PC-9 (cell line): ENCODE data around the gene COX10. TPM values are rescaled to one million over a fixed set of nuclear protein-coding genes. Genes with fewer than 3 reads are reported as not detected.

Source experiments
- BruUV-seq: library from RNA; stranded (reverse); fragments of 400-500 nt; replicated peaks from 2 replicates; lab custom pipeline; 2021; lab: Mats Ljungman, UMichigan
- CTCF ChIA-PET: fragments of 300-600 bp; sonication (Branson Sonifier 250); formaldehyde crosslinking; loops from one replicate; lab custom pipeline; 2022; ENCODE audit warnings: antibody characterized with exemption; lab: Charles Lee
- POLR2A ChIA-PET: fragments of 300-600 bp; sonication (Branson Sonifier 250); formaldehyde crosslinking; loops from one replicate; lab custom pipeline; 2022; ENCODE audit warnings: antibody characterized with exemption; ENCODE audit not compliant: unreplicated experiment; lab: Charles Lee
- DNase-seq, 2 experiments: peaks; one replicate each; pipeline versions ENCODE4 v3.0.0 to v3.0.0-alpha.2; 2015 to 2022; ENCODE audit warnings: mixed read lengths in 1 of 2
- H2AFZ ChIP-seq: fragments of 200-600 bp; sonication (generic); 2 replicates; pipeline ENCODE4 v1.8.1; 2017; ENCODE audit warnings: antibody characterized with exemption
- H3F3A ChIP-seq: fragments of 200-600 bp; sonication (generic); 2 replicates; pipeline ENCODE4 v1.8.1; 2017; ENCODE audit warnings: antibody characterized with exemption, mild to moderate bottlenecking, low read depth; ENCODE audit not compliant: insufficient read depth
- H3K27ac ChIP-seq: fragments of 200-600 bp; sonication (generic); 2 replicates; pipeline ENCODE4 v1.6.1; 2016; ENCODE audit warnings: mixed run types
- H3K27me3 ChIP-seq: fragments of 200-600 bp; sonication (generic); 2 replicates; pipeline ENCODE4 v1.6.1; 2016; ENCODE audit warnings: low read depth, mixed run types; ENCODE audit not compliant: insufficient read depth
- H3K36me3 ChIP-seq: fragments of 200-600 bp; sonication (generic); 2 replicates; pipeline ENCODE4 v1.6.1; 2016; ENCODE audit warnings: low read depth, mixed run types
- H3K4me1 ChIP-seq: fragments of 200-600 bp; sonication (generic); replicated peaks from 2 replicates; pipeline ENCODE4 v1.6.1; 2016; ENCODE audit warnings: mixed run types; ENCODE audit not compliant: insufficient read depth
- H3K4me2 ChIP-seq: fragments of 200-600 bp; sonication (generic); 2 replicates; pipeline ENCODE4 v1.6.1; 2017; ENCODE audit warnings: mixed run types
- H3K4me3 ChIP-seq: fragments of 200-600 bp; sonication (generic); 2 replicates; pipeline ENCODE4 v1.6.1; 2016; ENCODE audit warnings: mixed run types
- H3K79me2 ChIP-seq: fragments of 200-600 bp; sonication (generic); 2 replicates; pipeline ENCODE4 v1.6.1; 2017; ENCODE audit warnings: low read depth, mixed run types
- H3K9me2 ChIP-seq: fragments of 200-600 bp; sonication (generic); 2 replicates; pipeline ENCODE4 v1.8.1; 2017; ENCODE audit warnings: mild to moderate bottlenecking; ENCODE audit not compliant: insufficient read depth
- H3K9me3 ChIP-seq: fragments of 200-600 bp; sonication (generic); 2 replicates; pipeline ENCODE4 v1.8.1; 2016; ENCODE audit warnings: low read depth; ENCODE audit not compliant: insufficient read depth
- H4K20me1 ChIP-seq: fragments of 200-600 bp; sonication (generic); 2 replicates; pipeline ENCODE4 v1.8.1; 2017; ENCODE audit not compliant: insufficient read depth
- EZH2 ChIP-seq: fragments of 200-600 bp; sonication (generic); IDR thresholded peaks from 2 replicates; pipeline ENCODE4 v1.8.0; 2017; ENCODE audit warnings: antibody characterized with exemption, low read depth
- intact Hi-C: fragments of 100-400 bp; cut with micrococcal nuclease; formaldehyde crosslinking; loops from one replicate; pipeline ENCODE4 v1.10.0; 2022; ENCODE audit not compliant: unreplicated experiment
- total RNA-seq: library from RNA; stranded (reverse); gene quantifications from 2 replicates; pipeline ENCODE4 v1.2.3, GENCODE V29; 2021
- TF ChIP-seq, protein P1 (sequence below): fragments of 200-600 bp; sonication (generic); conservative IDR thresholded peaks from 2 replicates; pipeline ENCODE4 v1.6.1; 2017; ENCODE audit warnings: mixed run types, antibody characterized with exemption, mild to moderate bottlenecking, moderate library complexity

The COX10 gene
- total RNA-seq, 1 experiment from 2014 or later, result 22.6 TPM

DNA sequence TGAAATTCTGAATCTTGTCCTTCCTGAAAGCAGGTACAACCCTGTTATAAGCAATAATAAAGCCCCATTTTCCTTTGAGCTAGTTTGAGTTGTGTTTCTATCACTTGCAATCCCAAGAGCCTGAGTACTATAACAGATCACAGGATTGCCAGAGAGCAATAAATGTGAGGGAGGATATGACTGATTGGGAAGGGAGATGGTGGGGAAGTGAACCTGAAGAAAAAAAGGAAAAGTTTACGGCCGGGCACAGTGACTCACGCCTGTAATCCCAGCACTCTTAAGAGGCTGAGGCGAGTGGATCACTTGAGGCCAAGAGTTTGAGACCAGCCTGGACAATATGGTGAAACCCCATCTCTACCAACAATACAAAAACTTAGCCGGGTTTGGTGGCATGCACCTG is 80.4 kb downstream of the COX10 start:
- H4K20me1 ChIP-seq, result no peaks in the 10 kb centered on the region
- no peaks in the 10 kb centered on the region for H3K4me1 ChIP-seq
- no peaks in the 10 kb centered on the region for H3K36me3 ChIP-seq
- no peak overlapping the region for H3K4me3 ChIP-seq
- H3K4me2 ChIP-seq, result no peak overlapping the region
- no peaks in the 10 kb centered on the region for H3K79me2 ChIP-seq
- H3K9me2 ChIP-seq, result no peaks in the 10 kb centered on the region
- POLR2A ChIA-PET, result no interaction called here
- CTCF ChIA-PET, result no interaction called here
- intact Hi-C loops, result no loop called here
- H3K27me3 ChIP-seq, result no peaks in the 10 kb centered on the region
- no peak for DNase-seq
- H3F3A ChIP-seq, result no peaks in the 10 kb centered on the region
- no peak overlapping the region for H2AFZ ChIP-seq
- TF ChIP-seq, protein P1, sequence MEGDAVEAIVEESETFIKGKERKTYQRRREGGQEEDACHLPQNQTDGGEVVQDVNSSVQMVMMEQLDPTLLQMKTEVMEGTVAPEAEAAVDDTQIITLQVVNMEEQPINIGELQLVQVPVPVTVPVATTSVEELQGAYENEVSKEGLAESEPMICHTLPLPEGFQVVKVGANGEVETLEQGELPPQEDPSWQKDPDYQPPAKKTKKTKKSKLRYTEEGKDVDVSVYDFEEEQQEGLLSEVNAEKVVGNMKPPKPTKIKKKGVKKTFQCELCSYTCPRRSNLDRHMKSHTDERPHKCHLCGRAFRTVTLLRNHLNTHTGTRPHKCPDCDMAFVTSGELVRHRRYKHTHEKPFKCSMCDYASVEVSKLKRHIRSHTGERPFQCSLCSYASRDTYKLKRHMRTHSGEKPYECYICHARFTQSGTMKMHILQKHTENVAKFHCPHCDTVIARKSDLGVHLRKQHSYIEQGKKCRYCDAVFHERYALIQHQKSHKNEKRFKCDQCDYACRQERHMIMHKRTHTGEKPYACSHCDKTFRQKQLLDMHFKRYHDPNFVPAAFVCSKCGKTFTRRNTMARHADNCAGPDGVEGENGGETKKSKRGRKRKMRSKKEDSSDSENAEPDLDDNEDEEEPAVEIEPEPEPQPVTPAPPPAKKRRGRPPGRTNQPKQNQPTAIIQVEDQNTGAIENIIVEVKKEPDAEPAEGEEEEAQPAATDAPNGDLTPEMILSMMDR, result no peak
- TF ChIP-seq EZH2, result no peak
- no TSS peak for BruUV-seq
- no peaks in the 10 kb centered on the region for H3K9me3 ChIP-seq
- no peak overlapping the region for H3K27ac ChIP-seq

DNA sequence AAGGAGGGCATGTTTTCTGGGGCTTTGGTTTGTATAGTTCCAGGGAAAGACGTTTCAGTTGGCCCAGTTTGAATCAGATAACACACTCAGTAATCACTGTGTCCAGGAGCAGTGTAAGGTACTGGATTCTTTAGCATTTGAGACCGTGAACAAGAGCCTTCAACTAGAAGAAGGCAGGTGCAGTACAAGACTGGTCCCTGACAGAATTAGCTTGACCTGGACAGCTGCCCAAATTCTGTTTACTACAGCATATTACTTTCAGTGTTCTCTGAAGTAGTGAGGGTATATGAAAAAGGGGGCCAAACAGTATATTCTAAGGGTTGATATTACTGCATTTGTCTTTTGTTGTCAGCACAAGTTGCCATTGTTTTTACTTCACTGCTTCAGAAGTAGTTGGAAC is 81.3 kb downstream of the COX10 start:
- CTCF ChIA-PET, result no interaction called here
- Histone ChIP-seq H3K79me2 (no peaks in the 10 kb centered on the region), H3K4me2 (no peak overlapping the region), H3K27me3 (no peaks in the 10 kb centered on the region), H3F3A (no peaks in the 10 kb centered on the region), H3K36me3 (no peaks in the 10 kb centered on the region), H3K9me2 (no peaks in the 10 kb centered on the region), H3K4me1 (no peaks in the 10 kb centered on the region), H3K4me3 (no peak overlapping the region), H3K27ac (no peak overlapping the region), H2AFZ (no peak overlapping the region), H4K20me1 (no peaks in the 10 kb centered on the region), H3K9me3 (no peaks in the 10 kb centered on the region)
- POLR2A ChIA-PET, result no interaction called here
- intact Hi-C loops, result no loop called here
- no peak for DNase-seq
- TF ChIP-seq, protein P1, result no peak
- no peak for TF ChIP-seq EZH2
- no TSS peak for BruUV-seq

DNA sequence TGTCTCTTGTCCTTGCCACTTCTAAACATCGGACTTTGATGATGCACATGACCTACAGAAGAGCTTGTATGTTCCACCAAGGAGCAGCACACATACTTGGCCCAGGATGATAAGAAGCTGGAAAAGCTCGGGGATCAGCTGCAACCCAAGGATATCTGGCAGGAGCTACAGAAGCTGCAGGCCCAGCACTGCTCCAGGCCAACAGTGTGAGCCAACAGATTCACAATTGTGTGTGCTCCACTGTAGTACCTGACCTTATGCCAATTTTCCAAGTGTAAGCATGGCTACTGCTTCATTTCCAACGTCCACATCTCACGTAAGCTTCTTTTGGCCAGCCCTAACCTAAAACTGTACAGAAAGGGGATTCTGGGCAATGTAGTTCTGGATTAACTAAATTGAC is 83.4 kb downstream of the COX10 start:
- Histone ChIP-seq H3K79me2 (no peaks in the 10 kb centered on the region), H4K20me1 (no peaks in the 10 kb centered on the region), H3K4me1 (no peaks in the 10 kb centered on the region), H3K27ac (no peak overlapping the region), H3K4me2 (no peak overlapping the region), H3K4me3 (no peak overlapping the region), H3K27me3 (no peaks in the 10 kb centered on the region), H3K9me2 (no peaks in the 10 kb centered on the region), H2AFZ (no peak overlapping the region), H3F3A (no peaks in the 10 kb centered on the region), H3K9me3 (no peaks in the 10 kb centered on the region), H3K36me3 (no peaks in the 10 kb centered on the region)
- BruUV-seq, result no TSS peak
- CTCF ChIA-PET, result no interaction called here
- TF ChIP-seq EZH2, result no peak
- TF ChIP-seq, protein P1, result no peak
- intact Hi-C loops, result no loop called here
- DNase-seq, result no peak
- POLR2A ChIA-PET, result no interaction called here
